DND-41 (cell line): Measurements from ENCODE around the gene INO80D.

Experiments
- ATAC-seq: fragments of 200-7000 bp; cut with Tn5 transposase; 3 replicates; pipeline ENCODE4 v1.9.1; 2021; ENCODE audit warnings: low read depth; ENCODE audit not compliant: insufficient read depth
- DNase-seq: peaks from one replicate; pipeline ENCODE4 v3.0.0-alpha.2; 2020
- H2AFZ ChIP-seq: 2 replicates; pipeline ENCODE4 v1.6.0; 2012; ENCODE audit warnings: low read depth, low read length
- H3K27ac ChIP-seq: 2 replicates; pipeline ENCODE4 v1.5.1; 2012; ENCODE audit warnings: low read length, inconsistent platforms
- H3K27me3 ChIP-seq: fragments of 200-600 bp; sonication (generic); 2 replicates; pipeline ENCODE4 v1.6.0; 2012; ENCODE audit warnings: low read length, mild to moderate bottlenecking, inconsistent platforms; ENCODE audit not compliant: insufficient read depth, poor library complexity
- H3K36me3 ChIP-seq: 2 replicates; pipeline ENCODE4 v1.5.1; 2012; ENCODE audit warnings: low read length, inconsistent platforms; ENCODE audit not compliant: insufficient read depth
- H3K4me1 ChIP-seq: 2 replicates; pipeline ENCODE4 v1.5.1; 2012; ENCODE audit warnings: mild to moderate bottlenecking, low read length; ENCODE audit not compliant: insufficient read depth
- H3K4me2 ChIP-seq: 2 replicates; pipeline ENCODE4 v1.6.0; 2012; ENCODE audit warnings: mild to moderate bottlenecking, moderate library complexity, low read length, inconsistent platforms; ENCODE audit not compliant: insufficient read depth
- H3K4me3 ChIP-seq, 2 experiments: fragments of 200-600 bp in 1 of 2; shearing (Covaris generic) in 1 of 2; 2 replicates each; pipeline ENCODE4 v1.5.1; 2012 to 2016; ENCODE audit warnings: inconsistent platforms in 2 of 2, low read length in 2 of 2, mild to moderate bottlenecking in 2 of 2, low read depth in 1 of 2, moderate library complexity in 1 of 2
- H3K79me2 ChIP-seq: 2 replicates; pipeline ENCODE4 v1.6.0; 2012; ENCODE audit warnings: low read length, inconsistent platforms; ENCODE audit not compliant: insufficient read depth
- H3K9ac ChIP-seq: 2 replicates; pipeline ENCODE4 v1.6.0; 2012; ENCODE audit warnings: low read depth, mild to moderate bottlenecking, inconsistent platforms, low read length, moderate library complexity
- H3K9me3 ChIP-seq: 2 replicates; pipeline ENCODE4 v1.5.1; 2012; ENCODE audit warnings: low read length, moderate library complexity, mild to moderate bottlenecking, inconsistent platforms; ENCODE audit not compliant: insufficient read depth, severe bottlenecking
- H4K20me1 ChIP-seq: 2 replicates; pipeline ENCODE4 v1.6.0; 2012; ENCODE audit warnings: low read length; ENCODE audit not compliant: insufficient read depth
- EZH2 ChIP-seq: IDR thresholded peaks from 3 replicates; pipeline ENCODE4 v1.6.1; 2012; ENCODE audit warnings: borderline replicate concordance, low read depth, mild to moderate bottlenecking, moderate library complexity, low read length, inconsistent platforms; ENCODE audit not compliant: severe bottlenecking
- TF ChIP-seq, protein P1 (sequence below): IDR thresholded peaks from 2 replicates; pipeline ENCODE4 v1.5.1; 2012; ENCODE audit warnings: borderline replicate concordance, low read length, moderate library complexity, mild to moderate bottlenecking; ENCODE audit not compliant: poor library complexity, severe bottlenecking; ENCODE audit errors: extremely low read depth

Gene INO80D

DNA sequence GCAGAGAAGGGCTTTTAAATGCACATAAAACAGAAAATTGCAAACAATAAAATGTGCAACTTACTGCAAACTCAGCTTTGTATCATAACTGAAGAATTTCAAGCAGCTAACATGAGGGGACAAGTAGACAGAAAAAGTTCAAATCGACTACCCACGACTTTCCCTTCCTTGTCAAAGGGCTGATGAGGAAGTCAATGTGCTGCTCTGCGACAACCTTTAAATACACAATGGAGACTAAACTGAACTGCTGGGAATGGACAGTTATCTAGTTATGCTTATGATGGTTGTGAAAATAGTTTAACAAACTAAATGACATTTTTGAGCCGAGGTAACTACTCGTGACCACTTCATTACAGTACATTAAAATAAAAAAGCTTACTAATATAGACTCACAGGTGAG, 84.1 kb downstream of the INO80D start:
- no peak overlapping the region for H3K27ac ChIP-seq
- H4K20me1 ChIP-seq = no peaks in the 10 kb centered on the region

DNA sequence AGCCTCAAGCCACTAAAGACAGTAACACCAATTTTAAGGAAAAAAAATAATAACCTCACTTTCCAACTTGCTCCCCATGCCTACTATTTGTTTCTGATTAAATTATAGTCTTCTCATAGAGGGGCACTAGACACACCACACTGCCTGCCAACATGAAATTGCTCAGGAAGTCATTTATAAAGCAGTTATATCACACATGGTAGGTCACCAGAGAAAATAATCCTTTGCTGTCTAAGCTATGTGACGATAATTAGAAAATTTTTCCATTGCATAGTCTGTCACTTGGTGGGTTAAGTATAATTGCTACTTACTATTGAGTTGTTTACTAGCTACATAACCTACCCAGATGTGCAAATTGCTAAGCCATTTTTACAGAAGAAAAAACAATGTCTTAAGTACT, 85.2 kb downstream of the INO80D start:
- peaks cover 54% of the 10 kb centered on the region for H3K36me3 ChIP-seq
- H3K4me1 ChIP-seq = no peaks in the 10 kb centered on the region
- no peak overlapping the region for H3K4me3 ChIP-seq
- no peak overlapping the region for H3K9ac ChIP-seq
- H3K27me3 ChIP-seq = no peaks in the 10 kb centered on the region
- H3K4me2 ChIP-seq = no peak overlapping the region
- ATAC-seq (no peak), DNase-seq (no peak)
- H3K79me2 ChIP-seq = no peaks in the 10 kb centered on the region
- H4K20me1 ChIP-seq = no peaks in the 10 kb centered on the region
- no peaks in the 10 kb centered on the region for H3K9me3 ChIP-seq
- no peak overlapping the region for H3K27ac ChIP-seq
- TF ChIP-seq EZH2 = no peak
- TF ChIP-seq, protein P1, sequence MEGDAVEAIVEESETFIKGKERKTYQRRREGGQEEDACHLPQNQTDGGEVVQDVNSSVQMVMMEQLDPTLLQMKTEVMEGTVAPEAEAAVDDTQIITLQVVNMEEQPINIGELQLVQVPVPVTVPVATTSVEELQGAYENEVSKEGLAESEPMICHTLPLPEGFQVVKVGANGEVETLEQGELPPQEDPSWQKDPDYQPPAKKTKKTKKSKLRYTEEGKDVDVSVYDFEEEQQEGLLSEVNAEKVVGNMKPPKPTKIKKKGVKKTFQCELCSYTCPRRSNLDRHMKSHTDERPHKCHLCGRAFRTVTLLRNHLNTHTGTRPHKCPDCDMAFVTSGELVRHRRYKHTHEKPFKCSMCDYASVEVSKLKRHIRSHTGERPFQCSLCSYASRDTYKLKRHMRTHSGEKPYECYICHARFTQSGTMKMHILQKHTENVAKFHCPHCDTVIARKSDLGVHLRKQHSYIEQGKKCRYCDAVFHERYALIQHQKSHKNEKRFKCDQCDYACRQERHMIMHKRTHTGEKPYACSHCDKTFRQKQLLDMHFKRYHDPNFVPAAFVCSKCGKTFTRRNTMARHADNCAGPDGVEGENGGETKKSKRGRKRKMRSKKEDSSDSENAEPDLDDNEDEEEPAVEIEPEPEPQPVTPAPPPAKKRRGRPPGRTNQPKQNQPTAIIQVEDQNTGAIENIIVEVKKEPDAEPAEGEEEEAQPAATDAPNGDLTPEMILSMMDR = no peak
- H2AFZ ChIP-seq = no peak overlapping the region

More for the DNA sequence above, 84.1 kb downstream of the INO80D start:
- no peak overlapping the region for H2AFZ ChIP-seq
- H3K36me3 ChIP-seq = peaks cover 60% of the 10 kb centered on the region
- H3K27me3 ChIP-seq = no peaks in the 10 kb centered on the region
- no peak for DNase-seq
- no peak overlapping the region for H3K9ac ChIP-seq
- no peak overlapping the region for H3K4me3 ChIP-seq
- ATAC-seq = no peak
- H3K9me3 ChIP-seq = no peaks in the 10 kb centered on the region
- TF ChIP-seq, protein P1 = no peak
- no peak for TF ChIP-seq EZH2
- H3K4me2 ChIP-seq = no peak overlapping the region
- H3K4me1 ChIP-seq = no peaks in the 10 kb centered on the region
- H3K79me2 ChIP-seq = no peaks in the 10 kb centered on the region

DNA sequence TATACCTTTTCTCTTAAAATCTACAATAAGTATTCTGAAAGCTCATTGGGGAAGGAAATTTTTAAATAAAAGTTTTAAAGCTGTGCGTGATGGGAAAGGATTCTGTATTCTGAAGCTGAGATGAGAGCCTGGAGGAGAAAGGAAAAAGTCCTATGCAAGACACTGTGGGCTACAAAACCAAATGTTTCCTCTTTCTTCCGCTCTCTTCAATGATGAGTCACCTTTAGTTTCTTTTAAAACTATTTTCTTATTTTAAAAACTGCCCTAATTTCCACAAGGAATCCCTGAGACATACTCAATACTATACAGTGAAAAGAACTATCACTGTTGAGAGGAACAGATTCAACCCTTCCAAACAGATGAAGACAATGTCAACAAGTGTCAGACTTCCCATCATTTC, 87.4 kb downstream of the INO80D start:
- Histone ChIP-seq H3K9me3 (no peaks in the 10 kb centered on the region), H3K9ac (no peak overlapping the region), H2AFZ (no peak overlapping the region), H3K4me2 (no peak overlapping the region), H3K79me2 (no peaks in the 10 kb centered on the region), H3K4me1 (no peaks in the 10 kb centered on the region), H3K4me3 (no peak overlapping the region), H3K36me3 (peaks cover 37% of the 10 kb centered on the region), H3K27ac (no peak overlapping the region), H4K20me1 (no peaks in the 10 kb centered on the region), H3K27me3 (no peaks in the 10 kb centered on the region)
- TF ChIP-seq, protein P1 = no peak
- TF ChIP-seq EZH2 = no peak
- DNase-seq (no peak), ATAC-seq (no peak)

DNA sequence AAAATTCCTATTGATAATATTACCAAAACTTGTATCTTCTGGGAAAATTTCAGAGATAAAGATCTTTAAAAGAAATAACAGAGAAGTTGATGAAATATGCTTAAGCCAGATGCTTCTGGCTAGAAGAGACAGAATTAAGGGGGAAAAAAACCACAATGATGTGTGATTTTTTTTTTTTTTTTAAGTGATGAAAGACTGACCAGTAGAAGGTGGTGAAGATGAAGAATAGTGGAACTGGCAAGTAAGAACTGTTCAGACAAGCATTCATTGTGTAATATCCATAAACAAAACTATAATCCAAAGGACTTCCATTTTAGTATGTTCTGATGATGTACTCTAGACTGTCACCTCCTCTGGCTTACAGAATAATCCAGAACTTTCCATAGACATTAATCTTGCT, 89.8 kb downstream of the INO80D start:
- no peak for ATAC-seq
- no peak for TF ChIP-seq EZH2
- TF ChIP-seq, protein P1 = no peak
- H3K4me2 ChIP-seq = no peak overlapping the region
- no peak overlapping the region for H3K27ac ChIP-seq
- no peak overlapping the region for H3K4me3 ChIP-seq
- H3K9me3 ChIP-seq = no peaks in the 10 kb centered on the region
- H2AFZ ChIP-seq = no peak overlapping the region
- H4K20me1 ChIP-seq = no peaks in the 10 kb centered on the region
- no peaks in the 10 kb centered on the region for H3K27me3 ChIP-seq
- H3K4me1 ChIP-seq = no peaks in the 10 kb centered on the region
- H3K79me2 ChIP-seq = no peaks in the 10 kb centered on the region
- no peak for DNase-seq
- no peak overlapping the region for H3K9ac ChIP-seq
- peaks cover 41% of the 10 kb centered on the region for H3K36me3 ChIP-seq
